NCI-H2081 (cell line): ENCODE results near the gene GMCL2.

ENCODE experiments used
- DNase-seq, 2 experiments: peaks; one replicate each; lab custom pipeline; 2025; lab: John Stamatoyannopoulos, UW

Gene GMCL2

DNA sequence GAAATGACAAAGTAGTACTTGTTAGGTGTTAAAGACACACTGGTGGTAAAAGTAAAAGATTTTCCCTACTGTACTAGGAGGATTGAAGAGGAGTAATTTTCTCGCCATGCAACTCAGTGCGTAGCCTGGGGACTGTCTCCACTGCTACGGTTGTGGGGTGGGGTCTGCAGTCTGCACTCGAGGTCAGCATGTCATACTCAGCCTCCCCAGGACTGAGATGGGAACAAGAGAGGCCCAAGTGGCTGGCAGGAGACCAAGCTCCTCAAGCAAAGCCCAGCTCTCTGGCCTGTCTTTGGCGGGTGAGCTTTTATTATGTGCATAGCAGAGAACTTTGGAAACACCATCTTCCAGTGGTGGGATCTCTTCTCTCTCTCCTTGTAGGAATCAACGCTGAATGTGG is 43.9 kb downstream of the GMCL2 start:
- DNase-seq, result no peak

DNA sequence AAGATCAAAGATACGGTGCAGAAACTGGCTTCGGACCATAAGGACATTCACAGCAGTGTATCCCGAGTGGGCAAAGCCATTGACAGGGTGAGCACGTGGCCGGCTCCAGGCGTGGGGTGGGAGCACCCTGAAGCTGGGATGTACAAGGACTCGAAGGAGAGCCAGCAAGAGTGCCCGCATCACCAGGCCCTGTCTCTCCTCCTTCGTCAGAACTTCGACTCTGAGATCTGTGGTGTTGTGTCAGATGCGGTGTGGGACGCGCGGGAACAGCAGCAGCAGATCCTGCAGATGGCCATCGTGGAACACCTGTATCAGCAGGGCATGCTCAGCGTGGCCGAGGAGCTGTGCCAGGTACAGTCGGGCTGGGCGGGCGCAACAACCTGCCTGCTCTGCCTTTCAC is 44.5 kb downstream of the GMCL2 start:
- DNase-seq, result no peak

DNA sequence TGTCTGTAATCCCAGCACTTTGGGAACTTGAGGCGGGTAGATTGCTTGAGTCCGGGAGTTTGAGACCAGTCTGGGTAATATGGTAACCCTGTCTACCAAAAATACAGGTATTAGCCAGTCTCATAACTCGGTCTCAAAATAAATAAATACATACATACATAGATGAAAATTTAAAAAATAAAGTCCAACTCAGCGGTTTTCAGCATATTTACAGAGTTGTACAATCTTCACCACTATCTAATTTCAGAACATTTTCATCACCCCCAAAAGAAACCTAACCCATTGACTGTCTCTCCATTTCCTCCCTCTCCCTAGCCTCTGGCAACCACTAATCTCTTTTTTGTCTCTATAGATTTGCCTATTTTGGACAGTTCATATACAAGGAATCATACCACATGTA is 45.6 kb downstream of the GMCL2 start:
- no peak for DNase-seq

DNA sequence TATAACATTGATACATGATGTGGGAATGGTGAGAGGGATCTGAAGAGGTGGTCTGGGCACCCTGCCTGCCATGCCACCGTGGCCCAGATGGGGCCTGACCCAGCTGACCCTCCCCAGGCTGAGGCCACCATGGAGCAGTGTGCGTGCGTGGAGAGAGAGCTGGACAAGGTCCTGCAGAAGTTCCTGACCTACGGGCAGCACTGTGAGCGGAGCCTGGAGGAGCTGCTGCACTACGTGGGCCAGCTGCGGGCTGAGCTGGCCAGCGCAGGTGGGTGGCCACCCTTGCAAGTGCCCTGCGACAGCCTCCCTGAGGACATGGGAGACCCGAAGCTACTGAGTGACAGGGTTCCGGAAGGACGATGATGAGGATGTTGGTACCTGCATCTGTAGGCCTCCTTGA is 49.2 kb downstream of the GMCL2 start:
- no peak for DNase-seq

DNA sequence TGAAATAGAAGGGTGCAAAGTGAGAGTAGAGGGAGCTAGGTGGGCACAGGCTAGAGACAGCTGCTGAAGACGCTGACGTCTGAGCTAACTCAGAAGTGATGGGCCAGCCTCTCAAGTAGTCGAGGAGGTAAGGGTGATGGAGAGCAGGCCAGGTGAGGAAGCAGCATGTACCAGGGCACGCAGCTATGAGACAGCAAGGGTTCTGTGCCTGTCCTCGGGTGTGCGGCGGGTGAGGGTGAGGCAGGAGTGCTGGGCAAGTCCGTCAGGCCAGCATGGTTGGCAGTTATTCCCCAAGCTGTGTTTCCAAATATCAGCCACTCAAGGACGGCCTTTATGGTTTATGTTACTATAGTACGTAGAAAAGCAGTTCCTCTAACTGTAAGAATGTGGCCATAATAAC is 50.2 kb downstream of the GMCL2 start:
- DNase-seq, result no peak
